Inferior parietal cortex (tissue), 1 donor: Measurements from ENCODE around the gene FN3KRP.
A peak's percentile ranks its signal among the peaks of the same experiment; 100 is the strongest.

Experiments used
- DNase-seq: peaks from one replicate; pipeline ENCODE4 v3.0.0-alpha.2; 2016; ENCODE audit errors: extremely low spot score

Gene FN3KRP

GRCh38 chr17:82716203-82717010 lies at the start of gene FN3KRP:
TSS of gene FN3KRP (plus strand) at chr17:82716706. CDS start at chr17:82716756, 50 bp downstream.
- peak; percentile 84 for DNase-seq

- no peak for DNase-seq
Measured at GRCh38 chr17:82666931-82667667, 49.4 kb upstream of the FN3KRP start.

- no peak for DNase-seq
Measured at GRCh38 chr17:82667668-82668000, 48.9 kb upstream of the FN3KRP start.

GRCh38 chr17:82668024-82668630 lies 48.4 kb upstream of the FN3KRP start:
- DNase-seq: no peak

GRCh38 chr17:82668631-82669099 lies 47.8 kb upstream of the FN3KRP start:
- DNase-seq: peak; percentile 66

- DNase-seq: no peak
Measured at GRCh38 chr17:82670661-82671450, 45.6 kb upstream of the FN3KRP start.

- DNase-seq: peak; percentile 77
Measured at GRCh38 chr17:82674656-82675475, 41.6 kb upstream of the FN3KRP start.

GRCh38 chr17:82675476-82676245 lies 40.8 kb upstream of the FN3KRP start:
- no peak for DNase-seq

- DNase-seq: no peak
Measured at GRCh38 chr17:82677353-82677925, 39.1 kb upstream of the FN3KRP start.

- DNase-seq: no peak
Measured at GRCh38 chr17:82678265-82678891, 38.1 kb upstream of the FN3KRP start.

GRCh38 chr17:82679586-82680465 lies 36.7 kb upstream of the FN3KRP start:
- DNase-seq: no peak

GRCh38 chr17:82681547-82681946 lies 35.0 kb upstream of the FN3KRP start:
- no peak for DNase-seq

- no peak for DNase-seq
Measured at GRCh38 chr17:82683534-82683933, 33.0 kb upstream of the FN3KRP start.

- DNase-seq: no peak
Measured at GRCh38 chr17:82684228-82684841, 32.2 kb upstream of the FN3KRP start.

- no peak for DNase-seq
Measured at GRCh38 chr17:82685291-82685690, 31.2 kb upstream of the FN3KRP start.

GRCh38 chr17:82686366-82687324 lies 29.9 kb upstream of the FN3KRP start:
- DNase-seq: no peak
